T-helper 2 cell treated with Interferon-gamma antibody and Interleukin-4, amounts not matched to agents 100 ng/mL and 5 ng/mL, for 36 hours (primary cell): ENCODE measurements around the gene MTA3. TPM values are rescaled to one million over a fixed set of nuclear protein-coding genes. Genes with fewer than 3 reads are reported as not detected.
"Not testable (repeated sequence)": the region's sequence is repeated elsewhere in the genome, so short reads cannot be mapped to it uniquely, and the experiment has no call there.

ENCODE experiments used
- intact Hi-C: fragments of 100-400 bp; cut with micrococcal nuclease; formaldehyde crosslinking; loops from one replicate; pipeline ENCODE4 v1.15.1; 2023
- total RNA-seq: library from RNA; stranded (reverse); gene quantifications from 2 replicates; pipeline ENCODE4 v1.2.3, GENCODE V29; 2022

The MTA3 gene
- total RNA-seq, 1 donor from 2014 or later = 29.2 TPM

GRCh38 chr2:42606166-42606565, 37.7 kb downstream of the MTA3 start:
- intact Hi-C loops = not testable (repeated sequence)

GRCh38 chr2:42607101-42607637, 38.7 kb downstream of the MTA3 start:
- intact Hi-C loops = no loop called here

GRCh38 chr2:42613281-42614064, 45.0 kb downstream of the MTA3 start:
- intact Hi-C loops = no loop called here

- intact Hi-C loops = no loop called here
Observed at GRCh38 chr2:42614838-42615237, 46.4 kb downstream of the MTA3 start.

GRCh38 chr2:42618116-42618515, 49.7 kb downstream of the MTA3 start:
- intact Hi-C loops = no loop called here

GRCh38 chr2:42618972-42619371, 50.5 kb downstream of the MTA3 start:
- intact Hi-C loops = no loop called here

- intact Hi-C loops = not testable (repeated sequence)
Observed at GRCh38 chr2:42621626-42622025, 53.2 kb downstream of the MTA3 start.

GRCh38 chr2:42622943-42623676, 54.7 kb downstream of the MTA3 start:
- intact Hi-C loops = no loop called here

- intact Hi-C loops = no loop called here
Observed at GRCh38 chr2:42624047-42624446, 55.6 kb downstream of the MTA3 start.

- intact Hi-C loops = not testable (repeated sequence)
Observed at GRCh38 chr2:42628024-42628423, 59.6 kb downstream of the MTA3 start.

- intact Hi-C loops = no loop called here
Observed at GRCh38 chr2:42636934-42637333, 68.5 kb downstream of the MTA3 start.

- intact Hi-C loops = no loop called here
Observed at GRCh38 chr2:42638080-42638784, 69.8 kb downstream of the MTA3 start.

- intact Hi-C loops = no loop called here
Observed at GRCh38 chr2:42639340-42640077, 71.1 kb downstream of the MTA3 start.

- intact Hi-C loops = no loop called here
Observed at GRCh38 chr2:42640261-42640660, 71.8 kb downstream of the MTA3 start.

- intact Hi-C loops = not testable (repeated sequence)
Observed at GRCh38 chr2:42642371-42642770, 73.9 kb downstream of the MTA3 start.

GRCh38 chr2:42645551-42645950, 77.1 kb downstream of the MTA3 start:
- intact Hi-C loops = no loop called here

GRCh38 chr2:42648796-42649195, 80.4 kb downstream of the MTA3 start:
- intact Hi-C loops = no loop called here

- intact Hi-C loops = no loop called here
Observed at GRCh38 chr2:42651057-42651456, 82.6 kb downstream of the MTA3 start.

- intact Hi-C loops = loop anchor here (2.0 kb wide), 1 partner anchor 157 kb away; no protein-coding TSS in a partner anchor
Observed at GRCh38 chr2:42652086-42652485, 83.7 kb downstream of the MTA3 start.

- intact Hi-C loops = loop anchor here (2.0 kb wide), 1 partner anchor 158 kb away; no protein-coding TSS in a partner anchor
Observed at GRCh38 chr2:42653039-42653438, 84.6 kb downstream of the MTA3 start.

GRCh38 chr2:42653908-42654445, 85.5 kb downstream of the MTA3 start:
- intact Hi-C loops = loop anchor here (2.0 kb wide), 1 partner anchor 159 kb away; no protein-coding TSS in a partner anchor
